DOHH2 (cell line): ENCODE data around the gene CDS1.

Experiments used
- CTCF ChIP-seq: fragments of 200-600 bp; sonication (generic); IDR thresholded peaks from one replicate; pipeline ENCODE4 v1.5.1; 2014; ENCODE audit warnings: antibody characterized with exemption, mild to moderate bottlenecking, low read depth, low read length; ENCODE audit not compliant: poor library complexity, severe bottlenecking
- EZH2phosphoT487 ChIP-seq: fragments of 200-600 bp; sonication (generic); IDR thresholded peaks from 2 replicates; pipeline ENCODE4 v1.6.1; 2017; ENCODE audit warnings: borderline replicate concordance, mild to moderate bottlenecking, antibody characterized with exemption, low read length, moderate library complexity, mixed read lengths

- no peak for TF ChIP-seq CTCF
- TF ChIP-seq EZH2phosphoT487 = no peak
These were observed 19.9 kb upstream of the CDS1 start for GRCh38 chr4:84563002-84563401.
